Right lung (tissue), 5 donors: ENCODE results near the gene DOC2A. TPM values are rescaled to one million over a fixed set of nuclear protein-coding genes. Genes with fewer than 3 reads are reported as not detected.
A peak's percentile ranks its signal among the peaks of the same experiment; 100 is the strongest.

Source experiments
- DNase-seq, 2 donors: peaks; one replicate each; pipeline ENCODE4 v3.0.0-alpha.2; 2013
- polyA plus RNA-seq, 5 donors: library from polyadenylated mRNA; unstranded; fragments of 120-200 nt; gene quantifications; one replicate each; pipeline versions ENCODE4 v1.2.1 to v1.2.3, GENCODE V29; 2013; ENCODE audit warnings: inconsistent platforms in 1 of 5, low replicate concordance in 1 of 5; ENCODE audit not compliant: insufficient read length in 5 of 5, insufficient read depth in 1 of 5

Gene DOC2A
- polyA plus RNA-seq, 5 donors: 1.4 to 5.3 (median 3.8) TPM

DNA sequence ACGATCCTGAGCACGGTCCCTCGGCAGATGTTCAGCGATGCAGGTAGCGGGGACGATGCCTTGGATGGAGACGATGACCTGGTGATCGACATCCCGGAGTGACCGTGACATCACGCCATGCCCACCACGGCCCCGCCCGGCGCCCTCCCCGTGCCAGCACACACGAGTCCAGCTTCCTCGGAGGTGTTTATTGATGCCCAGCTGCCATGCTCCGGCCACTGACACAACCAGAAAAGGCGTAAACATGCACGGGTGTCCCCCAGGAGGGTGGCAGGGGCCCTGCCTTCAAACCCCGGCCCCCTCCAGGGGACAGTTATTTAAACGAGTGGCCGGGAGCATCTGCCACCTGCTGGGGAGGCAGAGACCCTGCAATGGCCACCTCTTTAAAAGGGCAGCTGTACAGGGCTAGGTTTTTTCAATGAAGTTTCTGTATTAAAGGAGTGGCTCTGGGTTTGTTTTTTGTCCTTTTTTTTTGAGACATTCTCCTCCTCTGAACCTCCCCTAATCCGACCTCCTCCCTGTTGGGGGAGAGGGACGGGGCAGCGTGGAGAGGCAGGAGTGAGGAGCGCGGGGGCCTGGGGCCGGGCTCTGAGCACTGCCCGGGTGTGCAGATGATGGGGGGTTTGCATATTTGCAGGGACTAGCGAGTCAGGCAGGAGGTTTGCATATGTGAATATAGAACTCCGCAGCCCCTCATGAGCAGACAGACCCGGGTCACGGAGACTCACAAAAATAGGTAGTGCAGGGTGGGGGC lies 5.3 kb downstream of the DOC2A start:
- no peak for DNase-seq

DNA sequence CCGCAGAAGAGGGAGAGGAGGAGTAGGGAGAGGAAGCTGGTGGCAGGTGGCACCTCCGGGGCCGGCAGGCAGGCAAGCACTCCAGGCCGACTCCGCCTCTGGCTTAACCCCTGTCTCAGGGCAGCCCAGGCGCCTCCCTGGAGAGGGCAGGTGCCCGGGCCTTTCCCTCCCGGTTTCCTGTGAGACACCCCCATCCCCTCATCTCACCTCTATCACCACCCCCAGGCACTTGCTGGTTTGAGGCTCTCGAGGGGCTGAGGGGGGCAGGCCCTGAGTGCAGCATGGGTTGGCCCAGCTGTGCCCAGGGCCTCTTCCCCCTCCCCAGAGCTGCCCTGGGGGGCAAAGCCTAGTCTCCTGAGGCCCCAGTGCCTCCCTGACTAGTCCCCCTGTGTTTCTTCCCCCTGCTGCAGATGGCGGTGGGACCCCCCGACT lies 6.0 kb downstream of the DOC2A start:
- no peak for DNase-seq

GRCh38 chr16:30004424-30004776 lies 6.4 kb downstream of the DOC2A start:
- DNase-seq: no peak

DNA sequence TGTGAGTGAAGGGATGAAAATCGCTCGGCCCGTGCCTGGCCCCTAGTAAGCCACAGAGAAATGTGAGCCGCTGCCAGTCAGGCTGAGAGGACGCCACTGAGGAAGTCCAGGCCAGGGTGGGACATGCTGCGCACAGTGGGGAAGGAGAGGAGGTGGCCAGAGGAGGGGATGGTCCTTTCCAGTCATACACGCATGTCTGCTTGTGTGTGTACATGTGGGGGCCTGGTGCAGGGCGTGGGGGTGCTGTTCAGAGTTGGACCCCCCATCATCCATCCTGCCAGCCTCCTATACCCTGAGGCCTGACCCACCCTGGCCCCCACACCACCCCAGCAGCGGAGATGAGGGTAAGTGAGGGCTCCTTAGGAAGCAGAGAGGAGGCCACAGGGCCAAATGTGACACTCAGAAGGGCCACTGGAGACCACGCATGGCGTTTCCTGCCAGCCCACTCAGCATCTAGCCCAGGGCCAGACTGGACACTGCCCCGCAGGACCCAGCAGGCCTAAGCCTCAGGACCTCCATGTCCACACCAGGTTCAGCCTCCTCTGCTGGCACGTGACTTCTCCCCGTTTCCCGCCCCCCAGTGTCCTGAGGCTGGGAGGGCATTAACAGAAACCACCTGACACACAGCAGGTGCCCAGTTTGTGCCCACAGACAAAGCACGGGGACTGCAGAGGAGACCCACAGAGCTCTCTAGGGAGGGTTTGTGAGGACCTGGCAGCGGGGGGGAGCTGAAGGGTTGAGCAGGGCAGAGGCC lies 7.0 kb downstream of the DOC2A start:
- no peak for DNase-seq

DNA sequence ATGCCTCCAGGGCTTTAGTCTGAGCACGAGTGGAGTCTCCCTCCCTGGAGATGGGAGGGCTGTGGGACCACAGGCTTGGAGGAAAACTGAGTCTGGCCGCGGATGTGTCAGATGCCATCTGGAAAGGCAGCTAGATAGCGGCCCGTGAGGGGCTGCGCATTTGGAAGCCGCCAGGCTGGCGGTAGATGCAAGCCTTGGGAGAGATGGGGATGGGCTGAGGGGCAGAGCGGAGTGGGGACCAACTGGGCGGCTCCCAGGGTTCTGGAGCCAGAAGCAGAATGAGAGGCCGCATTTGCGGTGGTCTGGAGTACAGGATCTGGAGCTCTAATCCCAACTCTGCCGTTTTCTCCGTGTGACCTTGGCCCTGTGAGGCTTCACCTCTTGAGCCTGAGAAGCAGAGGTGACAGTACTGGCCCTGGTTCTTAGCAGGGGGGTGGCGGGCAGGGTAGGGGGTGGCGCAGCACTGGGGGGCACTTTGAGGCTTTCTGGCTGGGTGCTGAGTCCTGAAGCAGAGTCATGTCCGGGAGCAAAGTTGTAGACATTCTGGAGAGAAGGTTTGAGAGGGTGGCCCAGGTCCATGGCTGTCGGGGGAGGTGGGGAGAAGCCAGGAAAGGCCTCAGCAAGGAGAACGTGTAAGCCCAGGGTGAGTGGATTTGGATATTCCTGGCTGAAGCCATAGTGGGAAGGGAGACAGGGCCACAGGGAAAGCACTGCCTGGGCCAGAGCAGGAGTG lies 8.0 kb downstream of the DOC2A start:
- no peak for DNase-seq

GRCh38 chr16:30000735-30001631 lies 9.8 kb downstream of the DOC2A start:
- no peak for DNase-seq

GRCh38 chr16:29999605-30000004 lies 11.2 kb downstream of the DOC2A start:
- DNase-seq: no peak

DNA sequence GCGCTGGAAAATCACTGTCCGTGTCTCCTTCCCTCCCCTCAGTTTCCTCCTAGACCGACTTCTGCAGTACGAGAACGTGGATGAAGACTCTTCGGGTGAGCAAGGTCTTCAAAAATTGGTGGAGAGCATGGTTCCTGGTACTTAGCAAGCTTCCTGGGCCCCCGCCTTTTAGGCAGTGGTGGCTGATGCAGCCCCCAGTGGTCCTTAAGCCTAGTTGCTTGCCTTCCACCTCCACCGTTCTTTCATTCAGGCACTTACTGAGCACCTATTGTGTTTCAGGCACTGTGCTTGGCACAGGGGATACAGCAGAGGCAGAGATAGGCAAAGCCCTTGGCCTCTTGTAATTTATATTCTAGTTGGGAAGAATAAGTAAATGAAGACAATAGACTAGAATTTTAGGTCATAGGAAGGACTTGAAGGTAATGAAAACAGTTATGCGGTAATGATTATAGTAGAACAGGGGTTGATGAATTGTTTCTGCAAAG lies 14.0 kb downstream of the DOC2A start:
- DNase-seq: no peak

GRCh38 chr16:29995911-29996765 lies 14.7 kb downstream of the DOC2A start, which contains the start of gene INO80E:
Gene INO80E, plus strand, starts transcription at chr16:29996241. Its CDS starts 70 bp downstream, at chr16:29996311.
- DNase-seq: peak; percentile 95

- DNase-seq: peak; percentile 81 to 82
Observed at GRCh38 chr16:29995324-29995910, 15.4 kb downstream of the DOC2A start, which contains the start of gene HIRIP3. Gene HIRIP3, minus strand, starts transcription at chr16:29995617. Its CDS starts 12 bp downstream, at chr16:29995605.

- DNase-seq: no peak
Observed at GRCh38 chr16:29994600-29995323, 16.1 kb downstream of the DOC2A start.

DNA sequence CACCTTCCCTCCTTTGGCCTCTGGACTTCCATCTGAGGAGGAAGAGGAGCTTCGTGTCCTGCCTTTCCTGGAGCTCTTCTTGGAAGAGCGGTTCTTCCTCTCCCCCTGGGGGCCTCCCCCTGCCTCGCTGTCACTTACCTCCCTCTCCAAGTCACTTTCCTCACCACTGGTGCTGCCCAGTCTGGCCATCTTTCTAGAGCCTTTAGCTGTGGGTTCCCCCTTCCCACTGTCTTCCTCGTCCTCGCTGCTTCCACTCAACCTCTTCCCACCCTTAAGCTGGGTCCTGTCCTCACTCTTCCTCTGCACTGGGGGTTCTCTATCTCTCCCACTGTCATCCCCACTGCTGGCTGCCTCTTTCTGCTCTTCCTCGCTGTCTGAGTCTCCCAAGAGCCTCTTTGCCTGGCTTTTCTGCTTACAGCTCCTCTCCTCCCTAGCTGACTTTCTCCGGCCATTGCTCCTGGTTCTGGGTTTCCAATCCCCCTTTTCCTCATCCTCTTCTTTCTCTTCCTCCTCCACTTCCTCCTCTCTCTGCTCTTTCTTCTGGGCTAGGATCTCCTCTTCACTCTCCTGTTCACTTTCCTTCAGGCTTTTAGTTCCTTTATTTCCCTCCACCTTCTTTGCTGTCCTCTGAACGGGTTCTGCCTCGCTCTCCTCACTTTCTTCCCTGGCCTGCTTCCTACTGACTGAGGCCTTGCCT lies 16.8 kb downstream of the DOC2A start:
- no peak for DNase-seq

- no peak for DNase-seq
Observed at GRCh38 chr16:29993191-29993902, 17.5 kb downstream of the DOC2A start.

DNA sequence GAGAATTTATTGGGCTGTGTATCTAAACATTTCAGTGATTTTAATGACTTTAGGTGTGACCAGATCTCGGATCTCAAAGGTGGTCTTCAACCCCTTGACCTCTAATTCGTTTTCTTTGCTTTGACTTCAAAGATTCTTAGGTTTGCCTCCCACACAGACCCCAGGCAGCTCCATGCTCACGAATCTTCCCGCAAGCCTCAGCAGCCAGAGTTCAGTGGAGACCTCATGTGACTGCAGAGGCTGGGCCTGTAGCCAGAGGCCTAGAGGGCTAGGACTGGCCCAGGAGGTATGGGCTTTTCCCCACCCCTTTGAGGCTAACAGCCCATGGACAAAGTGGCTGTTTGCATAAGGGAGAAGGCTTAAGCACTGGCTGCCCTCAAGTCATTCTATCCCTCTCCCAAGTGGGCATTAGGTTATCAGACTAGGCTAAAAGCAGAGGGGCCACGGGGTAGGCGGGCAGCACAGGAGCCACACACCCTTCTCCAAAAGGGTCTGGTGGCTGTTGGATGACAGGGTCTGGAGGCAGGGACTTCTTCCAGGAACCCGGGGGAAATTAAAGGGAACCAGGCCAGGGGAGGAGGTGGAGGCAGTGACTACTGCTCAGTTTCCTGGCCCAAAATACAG lies 18.4 kb downstream of the DOC2A start:
- no peak for DNase-seq

- no peak for DNase-seq
Observed at GRCh38 chr16:29991571-29991904, 19.3 kb downstream of the DOC2A start.

GRCh38 chr16:29990883-29991570 lies 19.8 kb downstream of the DOC2A start:
- no peak for DNase-seq

GRCh38 chr16:29990034-29990433 lies 20.8 kb downstream of the DOC2A start:
- DNase-seq: no peak
